GM11168 (cell line): ENCODE results near the gene EVI5.

Experiments
- in situ Hi-C: fragments of 300-500 bp; cut with MboI; formaldehyde crosslinking; loops from one replicate; pipeline ENCODE4 v1.12.0; 2022; ENCODE audit warnings: low sequenced_read_pairs; ENCODE audit not compliant: unreplicated experiment

The EVI5 gene

DNA sequence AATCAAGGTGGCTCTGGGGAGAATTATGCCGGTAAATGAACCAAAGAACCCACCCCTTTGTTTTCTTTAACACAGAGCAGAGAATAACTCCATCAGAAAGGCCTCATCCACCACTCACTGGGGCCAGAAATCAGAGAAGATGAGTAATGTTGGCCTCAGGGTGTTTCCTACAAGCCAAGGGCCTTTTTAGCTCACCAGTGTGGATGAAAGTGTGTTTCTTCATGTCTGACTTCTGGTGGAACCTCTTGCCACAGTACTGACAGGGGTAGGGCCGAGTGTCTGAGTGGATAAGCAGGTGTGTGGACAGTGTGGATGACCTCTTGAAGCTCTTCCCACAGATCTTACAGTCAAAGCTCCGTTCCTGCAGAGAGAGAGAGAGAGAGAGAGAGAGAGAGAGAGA lies 306.5 kb downstream of the EVI5 start:
- in situ Hi-C loops: no loop called here

DNA sequence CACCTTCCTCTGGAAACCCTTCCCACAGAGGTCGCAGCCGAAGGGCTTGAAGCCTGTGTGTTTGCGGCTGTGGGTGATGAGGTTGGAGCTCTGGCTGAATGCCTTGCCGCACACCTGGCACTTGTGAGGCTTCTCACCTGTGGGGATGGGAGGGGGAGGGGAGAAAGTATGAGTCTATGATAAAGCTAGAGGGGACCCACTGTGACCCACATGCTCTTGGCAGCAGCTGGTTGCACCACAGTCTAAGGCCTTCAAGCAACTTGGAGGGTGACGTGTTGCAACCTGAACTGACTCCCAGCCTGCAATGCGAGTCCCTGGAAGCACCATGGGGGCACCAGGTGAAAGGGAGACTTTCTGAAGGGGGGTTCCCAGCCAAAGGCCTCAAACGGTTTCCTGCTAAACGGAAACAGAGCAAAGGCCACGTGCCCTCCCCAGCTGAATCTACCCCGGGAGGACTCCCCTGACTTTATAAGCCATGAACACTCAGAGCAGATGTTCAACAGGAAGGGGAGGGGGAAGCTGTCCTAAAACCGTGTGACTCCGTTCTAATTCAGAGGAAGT lies 308.8 kb downstream of the EVI5 start:
- in situ Hi-C loops: no loop called here

- in situ Hi-C loops: no loop called here
Observed at GRCh38 chr1:92475029-92475428, 309.9 kb downstream of the EVI5 start.

- in situ Hi-C loops: no loop called here
Observed at GRCh38 chr1:92473781-92474495, 311.0 kb downstream of the EVI5 start.

GRCh38 chr1:92470216-92470615 lies 314.7 kb downstream of the EVI5 start:
- in situ Hi-C loops: no loop called here

- in situ Hi-C loops: no loop called here
Observed at GRCh38 chr1:92466683-92467352, 318.1 kb downstream of the EVI5 start.

GRCh38 chr1:92465256-92465647 lies 319.7 kb downstream of the EVI5 start:
- in situ Hi-C loops: no loop called here

DNA sequence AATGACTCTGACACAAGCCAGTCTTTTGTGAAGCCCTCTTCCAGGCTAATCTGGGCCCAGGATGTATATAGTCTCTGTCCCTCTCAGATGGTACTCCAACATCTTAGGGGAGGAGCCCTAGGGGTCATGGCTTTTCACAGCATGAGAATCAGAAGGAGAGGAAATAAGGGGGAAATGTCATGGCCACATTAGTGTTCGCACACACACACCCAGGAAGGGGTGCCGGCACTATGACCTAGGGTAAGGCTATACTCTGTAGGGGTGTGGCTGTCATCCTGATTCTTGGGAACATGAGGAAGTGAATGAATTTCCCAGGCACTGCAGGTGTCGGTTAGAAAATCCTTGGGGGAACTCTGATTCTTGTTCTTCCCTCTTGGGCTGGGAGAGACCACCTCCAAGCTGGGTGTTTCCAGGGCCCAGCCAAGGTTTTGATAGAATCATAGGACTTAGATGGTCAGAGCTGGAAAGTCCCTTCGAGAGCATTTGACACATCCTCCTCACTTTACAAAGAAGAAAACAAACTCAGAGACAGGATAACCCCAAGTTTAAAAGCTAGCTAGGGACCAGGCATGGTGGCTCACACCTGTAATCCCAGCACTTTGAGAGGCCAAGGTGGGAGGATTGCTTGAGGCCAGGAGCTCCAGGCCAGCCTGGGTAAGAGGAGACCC lies 320.2 kb downstream of the EVI5 start:
- in situ Hi-C loops: no loop called here

- in situ Hi-C loops: no loop called here
Observed at GRCh38 chr1:92461364-92462097, 323.4 kb downstream of the EVI5 start.

- in situ Hi-C loops: no loop called here
Observed at GRCh38 chr1:92459871-92460320, 325.0 kb downstream of the EVI5 start.
